Large intestine (tissue), 12 donors: Measurements from ENCODE around the gene INTS15. TPM values are rescaled to one million over a fixed set of nuclear protein-coding genes. Genes with fewer than 3 reads are reported as not detected.

Experiments
- DNase-seq, 2 donors: peaks; one replicate each; pipeline versions ENCODE4 v3.0.0 to v3.0.0-alpha.2; 2013
- H3K27ac ChIP-seq: one replicate; pipeline ENCODE4 v1.5.1; 2013; ENCODE audit warnings: low read length
- H3K27me3 ChIP-seq: 2 replicates; pipeline ENCODE4 v1.6.1; 2013; ENCODE audit warnings: low read length; ENCODE audit not compliant: control insufficient read depth, insufficient read depth
- H3K36me3 ChIP-seq: 2 replicates; pipeline ENCODE4 v1.6.1; 2013; ENCODE audit warnings: low read length; ENCODE audit not compliant: control insufficient read depth, insufficient read depth
- H3K4me1 ChIP-seq: one replicate; pipeline ENCODE4 v1.6.1; 2013; ENCODE audit warnings: low read length; ENCODE audit not compliant: control insufficient read depth, insufficient read depth
- H3K4me3 ChIP-seq: one replicate; pipeline ENCODE4 v1.5.1; 2013; ENCODE audit warnings: low read length
- H3K9me3 ChIP-seq: one replicate; pipeline ENCODE4 v1.6.1; 2013; ENCODE audit warnings: mild to moderate bottlenecking, low read depth, low read length, moderate library complexity; ENCODE audit not compliant: control insufficient read depth
- WGBS: methylation state at CpG from one replicate; pipeline ENCODE4 v1.1.5; 2013; ENCODE audit warnings: low lambda C conversion rate; ENCODE audit not compliant: insufficient coverage; 5-methylcytosine and 5-hydroxymethylcytosine counted together
- long read RNA-seq, 11 donors: transcript quantifications; one replicate each; lab custom pipeline, GENCODE V29; 2026
- polyA plus RNA-seq: library from polyadenylated mRNA; unstranded; fragments of 120-200 nt; gene quantifications from one replicate; pipeline ENCODE4 v1.2.1, GENCODE V29; 2013

Gene INTS15
- polyA plus RNA-seq, result 28.6 TPM
- long read RNA-seq, donor 1, partial matches to known transcripts, result 0 of 2 reads
- long read RNA-seq, donor 1, other reads (novel, unspliced or antisense), result 0 of 2 reads
- long read RNA-seq, donor 2, partial matches to known transcripts, result 0 of 4 reads
- long read RNA-seq, donor 2, other reads (novel, unspliced or antisense), result 0 of 4 reads
- long read RNA-seq, donor 3, transcript C7orf26-201 (6 exons, 2,182 nt), result major isoform, 9 of 17 reads
- long read RNA-seq, donor 3, partial matches to known transcripts, result 7 of 17 reads
- long read RNA-seq, donor 3, other reads (novel, unspliced or antisense), result 0 of 17 reads
- long read RNA-seq, donor 4, result 0 reads
- long read RNA-seq, donor 5, partial matches to known transcripts, result 0 of 4 reads
- long read RNA-seq, donor 5, other reads (novel, unspliced or antisense), result 0 of 4 reads
- long read RNA-seq, donor 6, partial matches to known transcripts, result 0 of 4 reads
- long read RNA-seq, donor 6, other reads (novel, unspliced or antisense), result 0 of 4 reads
- long read RNA-seq, donor 7, partial matches to known transcripts, result 0 of 1 reads
- long read RNA-seq, donor 7, other reads (novel, unspliced or antisense), result 0 of 1 reads
- long read RNA-seq, donor 8, partial matches to known transcripts, result 0 of 4 reads
- long read RNA-seq, donor 8, other reads (novel, unspliced or antisense), result 0 of 4 reads
- long read RNA-seq, donor 9, partial matches to known transcripts, result 0 of 3 reads
- long read RNA-seq, donor 9, other reads (novel, unspliced or antisense), result 0 of 3 reads
- long read RNA-seq, donor 10, transcript C7orf26-201 (6 exons, 2,182 nt), result major isoform, 8 of 8 reads
- long read RNA-seq, donor 10, partial matches to known transcripts, result 0 of 8 reads
- long read RNA-seq, donor 10, other reads (novel, unspliced or antisense), result 0 of 8 reads
- long read RNA-seq, donor 11, partial matches to known transcripts, result 0 of 1 reads
- long read RNA-seq, donor 11, other reads (novel, unspliced or antisense), result 0 of 1 reads

DNA sequence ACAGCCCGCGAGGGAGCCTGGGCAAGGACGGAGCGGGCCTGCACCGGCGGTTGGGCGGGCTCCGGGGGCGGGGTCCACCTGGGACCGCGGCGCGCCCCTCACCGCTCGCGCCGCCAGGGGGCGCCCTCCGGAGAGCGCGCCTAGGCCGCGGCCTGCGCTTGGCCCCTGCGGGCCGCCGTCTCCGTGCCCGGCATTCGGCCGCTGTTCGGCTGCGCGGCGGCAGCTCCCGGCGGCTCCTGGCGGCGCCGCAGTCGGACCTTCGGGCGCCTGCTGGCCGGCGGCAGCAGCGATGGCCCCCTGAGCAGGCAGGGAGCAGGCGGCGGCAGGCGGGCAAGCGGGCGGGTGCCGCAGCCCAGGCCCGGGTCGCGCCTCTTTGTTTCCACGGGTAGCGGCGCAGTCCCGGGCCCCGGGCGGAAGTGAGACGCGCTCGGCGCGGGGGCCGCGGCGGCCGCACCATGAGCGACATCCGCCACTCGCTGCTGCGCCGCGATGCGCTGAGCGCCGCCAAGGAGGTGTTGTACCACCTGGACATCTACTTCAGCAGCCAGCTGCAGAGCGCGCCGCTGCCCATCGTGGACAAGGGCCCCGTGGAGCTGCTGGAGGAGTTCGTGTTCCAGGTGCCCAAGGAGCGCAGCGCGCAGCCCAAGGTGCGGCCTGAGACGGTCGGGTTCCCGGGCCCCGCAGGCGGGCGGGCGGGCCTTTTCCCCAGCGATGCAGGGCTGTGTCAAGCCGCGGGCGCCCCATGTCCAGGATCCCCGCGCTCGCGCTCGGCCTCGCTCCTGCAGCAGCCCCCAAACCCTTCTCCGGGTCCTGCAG lies at the start of gene INTS15:
Gene INTS15, plus strand, starts transcription at position 193 of the 816 bp plus-strand sequence. Its CDS starts 263 bp downstream, at position 456.
- peaks cover 52% of the 10 kb centered on the region for H3K36me3 ChIP-seq
- peaks cover 9% of the 10 kb centered on the region for H3K4me1 ChIP-seq
- H3K4me3 ChIP-seq, result peak within 1 kb of the TSS; percentile 77
- WGBS, result no CpG with 5 or more reads among the region's 107 CpGs
- H3K9me3 ChIP-seq, result no peaks in the 10 kb centered on the region
- H3K27me3 ChIP-seq, result no peaks in the 10 kb centered on the region
- DNase-seq, result peak; percentile 79 to 93
- peak within 1 kb of the TSS; percentile 81 for H3K27ac ChIP-seq

GRCh38 chr7:6542368-6542767 lies 47.5 kb upstream of the INTS15 start:
- no peaks in the 10 kb centered on the region for H3K4me1 ChIP-seq
- no peaks in the 10 kb centered on the region for H3K9me3 ChIP-seq
- H3K4me3 ChIP-seq, result no peak overlapping the region
- WGBS, result no CpG with 5 or more reads among the region's 1 CpG
- peaks cover 3% of the 10 kb centered on the region for H3K27me3 ChIP-seq
- no peak for DNase-seq
- no peak overlapping the region for H3K27ac ChIP-seq
- H3K36me3 ChIP-seq, result no peaks in the 10 kb centered on the region

- Histone ChIP-seq H3K27me3 (peaks cover 3% of the 10 kb centered on the region), H3K27ac (no peak overlapping the region), H3K9me3 (no peaks in the 10 kb centered on the region), H3K36me3 (no peaks in the 10 kb centered on the region), H3K4me1 (no peaks in the 10 kb centered on the region), H3K4me3 (no peak overlapping the region)
- WGBS, result 60% methylated on average over 1 of the region's 22 CpGs
- DNase-seq, result no peak
These were observed 44.3 kb upstream of the INTS15 start for GRCh38 chr7:6545398-6546126.

- Histone ChIP-seq H3K36me3 (no peaks in the 10 kb centered on the region), H3K27me3 (peaks cover 3% of the 10 kb centered on the region), H3K9me3 (no peaks in the 10 kb centered on the region), H3K4me3 (no peak overlapping the region), H3K27ac (no peak overlapping the region), H3K4me1 (no peaks in the 10 kb centered on the region)
- no peak for DNase-seq
- no CpG with 5 or more reads among the region's 12 CpGs for WGBS
These were observed 43.1 kb upstream of the INTS15 start for GRCh38 chr7:6546498-6547251.

GRCh38 chr7:6547400-6547799 lies 42.4 kb upstream of the INTS15 start:
- H3K27me3 ChIP-seq, result peaks cover 3% of the 10 kb centered on the region
- no peak overlapping the region for H3K4me3 ChIP-seq
- no peak overlapping the region for H3K27ac ChIP-seq
- no peaks in the 10 kb centered on the region for H3K4me1 ChIP-seq
- WGBS, result no CpG with 5 or more reads among the region's 1 CpG
- H3K9me3 ChIP-seq, result no peaks in the 10 kb centered on the region
- DNase-seq, result no peak
- H3K36me3 ChIP-seq, result no peaks in the 10 kb centered on the region

GRCh38 chr7:6551016-6551511 lies 38.8 kb upstream of the INTS15 start, which contains the start of gene GRID2IP:
GRID2IP (minus strand) TSS chr7:6551461; CDS start chr7:6551436, 25 bp downstream.
- no peaks in the 10 kb centered on the region for H3K36me3 ChIP-seq
- H3K4me3 ChIP-seq, result no peak within 1 kb of the TSS
- no CpG with 5 or more reads among the region's 46 CpGs for WGBS
- H3K27ac ChIP-seq, result no peak within 1 kb of the TSS
- H3K27me3 ChIP-seq, result peaks cover 3% of the 10 kb centered on the region
- no peak for DNase-seq
- H3K4me1 ChIP-seq, result no peaks in the 10 kb centered on the region
- no peaks in the 10 kb centered on the region for H3K9me3 ChIP-seq

DNA sequence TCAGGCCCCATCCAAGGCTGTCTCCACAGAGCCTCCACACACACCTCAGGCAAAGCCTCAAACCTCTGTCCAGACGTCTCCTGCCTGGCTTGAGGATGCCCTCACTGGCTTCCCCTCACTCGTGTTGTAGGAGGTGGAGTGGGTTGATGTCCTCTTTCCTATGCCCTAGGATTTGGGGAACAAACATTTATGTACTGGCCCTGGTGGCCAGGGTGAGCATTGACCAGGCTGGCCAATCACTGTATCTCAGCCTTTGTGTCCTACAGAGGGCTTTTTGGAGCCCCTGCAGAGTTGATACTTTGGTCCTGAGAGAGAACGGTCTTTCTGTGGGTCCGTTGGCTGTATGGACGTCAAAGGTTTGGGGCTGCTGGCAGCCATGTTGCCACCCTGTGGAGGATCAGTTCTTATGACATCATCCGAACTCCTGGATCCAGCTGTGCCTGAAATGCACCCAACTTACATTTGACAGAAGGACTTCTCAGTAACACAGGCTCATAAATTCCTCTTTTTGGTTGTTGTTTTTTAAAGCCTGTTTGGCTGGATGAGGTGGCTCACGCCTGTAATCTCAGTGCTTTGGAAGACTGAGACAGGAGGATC lies 36.3 kb upstream of the INTS15 start:
- Histone ChIP-seq H3K36me3 (no peaks in the 10 kb centered on the region), H3K27me3 (peaks cover 3% of the 10 kb centered on the region), H3K9me3 (no peaks in the 10 kb centered on the region), H3K4me3 (no peak overlapping the region), H3K4me1 (no peaks in the 10 kb centered on the region), H3K27ac (no peak overlapping the region)
- no peak for DNase-seq
- 40% methylated on average over 3 of the region's 7 CpGs for WGBS

GRCh38 chr7:6554848-6555247 lies 35.0 kb upstream of the INTS15 start:
- H3K9me3 ChIP-seq, result no peaks in the 10 kb centered on the region
- no peak overlapping the region for H3K4me3 ChIP-seq
- H3K27me3 ChIP-seq, result peaks cover 4% of the 10 kb centered on the region
- no peaks in the 10 kb centered on the region for H3K36me3 ChIP-seq
- WGBS, result no CpG with 5 or more reads among the region's 7 CpGs
- no peaks in the 10 kb centered on the region for H3K4me1 ChIP-seq
- DNase-seq, result no peak
- no peak overlapping the region for H3K27ac ChIP-seq
